Activated CD4-positive, alpha-beta T cell treated with anti-CD3 and anti-CD28 coated beads for 4 hours (primary cell): ENCODE measurements around the gene CACNA1C.
"Not testable (repeated sequence)": the region's sequence is repeated elsewhere in the genome, so short reads cannot be mapped to it uniquely, and the experiment has no call there.

Experiments used
- DNase-seq, 2 donors: peaks; one replicate each; pipeline ENCODE4 v3.0.0-alpha.2; 2020

The CACNA1C gene

GRCh38 chr12:2076728-2077127 lies 23.9 kb downstream of the CACNA1C start:
- no peak for DNase-seq

- DNase-seq, result no peak
These were observed 27.8 kb downstream of the CACNA1C start for GRCh38 chr12:2080604-2081003.

GRCh38 chr12:2082321-2082720 lies 29.5 kb downstream of the CACNA1C start:
- DNase-seq, result no peak

DNA sequence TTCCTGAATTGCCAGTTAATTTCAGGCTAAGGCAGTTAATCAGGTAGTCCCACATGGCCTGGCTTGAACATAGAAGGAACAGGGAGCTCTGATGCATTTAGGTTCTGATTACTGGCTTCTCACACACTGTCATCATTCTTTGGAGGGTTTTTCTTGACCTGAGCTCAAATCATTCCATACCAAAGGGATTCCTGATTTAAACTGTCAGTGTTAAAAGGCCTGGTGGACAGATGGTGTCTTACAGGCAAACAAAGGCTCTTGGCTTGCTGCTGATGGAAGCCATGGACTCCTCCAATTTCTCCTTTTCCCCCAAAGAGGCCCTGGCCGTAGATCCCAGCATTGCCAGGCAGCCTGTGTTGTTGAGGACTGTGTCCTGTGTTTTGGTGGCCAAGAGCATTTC lies 30.2 kb downstream of the CACNA1C start:
- no peak for DNase-seq

- DNase-seq, result no peak
These were observed 30.8 kb downstream of the CACNA1C start for GRCh38 chr12:2083561-2083960.

DNA sequence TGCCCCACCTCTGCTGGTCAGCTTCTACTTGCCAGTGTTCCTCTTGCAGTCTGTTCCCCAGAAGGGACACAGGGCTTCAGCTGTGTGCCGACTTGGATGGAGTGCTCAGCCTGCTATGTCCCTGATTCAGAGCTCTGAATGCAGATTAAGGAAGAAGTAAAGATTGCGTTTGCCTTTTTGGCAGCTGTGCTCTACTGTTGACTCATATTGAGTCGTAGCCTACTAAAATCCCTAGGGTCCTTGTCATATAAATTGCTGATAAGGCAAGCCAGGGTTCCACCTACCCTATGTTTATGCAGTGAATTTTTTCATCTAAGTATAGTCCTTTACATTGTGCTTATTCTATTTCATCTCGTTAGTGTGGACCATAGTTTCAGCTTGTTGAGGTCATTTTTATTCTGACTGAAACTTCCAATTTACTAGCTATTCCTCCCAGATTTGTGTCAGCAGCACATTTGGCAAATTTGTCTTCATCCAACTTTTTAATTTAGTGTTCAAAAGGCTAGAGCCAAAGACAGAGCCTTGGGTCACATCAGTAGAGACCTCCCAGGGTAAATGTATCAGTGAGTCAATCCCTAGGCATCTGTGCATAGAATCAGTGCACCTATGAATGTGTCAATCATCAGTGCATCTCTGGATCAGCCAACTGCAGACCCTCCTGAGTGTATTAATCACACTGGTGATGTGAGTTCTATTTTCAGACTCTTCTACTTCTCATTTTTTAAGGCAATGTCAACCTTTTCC lies 31.9 kb downstream of the CACNA1C start:
- DNase-seq, result no peak

GRCh38 chr12:2092354-2092753 lies 39.6 kb downstream of the CACNA1C start:
- DNase-seq, result no peak

DNA sequence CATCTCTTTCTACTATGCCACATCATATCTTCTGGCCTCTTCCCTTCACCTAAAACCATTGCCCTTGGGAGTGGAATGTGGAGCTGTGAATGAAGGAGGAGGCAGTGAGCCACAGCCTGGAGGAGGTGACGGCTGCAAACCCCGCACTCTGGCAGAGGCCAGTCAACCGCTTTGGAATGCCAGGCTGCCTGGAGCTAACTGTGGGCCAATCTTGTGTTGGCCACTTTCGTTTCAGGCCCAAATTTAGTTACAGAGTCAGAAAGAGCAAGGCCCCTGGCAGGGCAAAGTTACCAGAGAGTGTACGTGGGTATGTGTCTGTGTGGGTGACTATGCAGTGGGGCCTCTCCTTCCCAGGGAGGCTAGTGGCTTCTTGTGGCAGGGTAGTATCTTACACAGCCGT lies 40.1 kb downstream of the CACNA1C start:
- no peak for DNase-seq

- DNase-seq, result no peak
These were observed 41.8 kb downstream of the CACNA1C start for GRCh38 chr12:2094597-2094996.

GRCh38 chr12:2095878-2096277 lies 43.1 kb downstream of the CACNA1C start:
- no peak for DNase-seq

- DNase-seq, result no peak
These were observed 44.8 kb downstream of the CACNA1C start for GRCh38 chr12:2097617-2098016.

- DNase-seq, result no peak
These were observed 46.1 kb downstream of the CACNA1C start for GRCh38 chr12:2098852-2099251.

GRCh38 chr12:2099595-2099994 lies 46.8 kb downstream of the CACNA1C start:
- no peak for DNase-seq

DNA sequence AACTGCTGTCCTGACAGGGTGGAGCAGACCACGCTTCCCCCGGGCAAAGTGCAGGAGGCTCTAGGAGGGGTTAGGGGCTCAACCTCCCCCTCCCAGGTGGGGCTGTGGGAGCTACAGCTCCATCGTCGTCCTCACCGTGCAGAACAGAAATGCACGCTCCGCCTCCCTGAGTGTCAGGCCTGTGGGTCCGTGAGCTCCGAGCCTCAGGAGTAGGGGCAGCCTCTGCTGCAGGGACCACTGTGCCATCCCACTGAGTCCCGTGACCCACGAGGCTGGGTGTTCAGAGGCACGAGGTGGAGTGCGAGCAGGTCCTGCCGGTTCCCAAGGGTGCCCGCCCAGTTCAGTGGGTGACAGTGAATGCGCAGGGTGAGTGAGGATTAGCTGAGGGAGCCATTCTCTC lies 48.6 kb downstream of the CACNA1C start:
- DNase-seq, result no peak

DNA sequence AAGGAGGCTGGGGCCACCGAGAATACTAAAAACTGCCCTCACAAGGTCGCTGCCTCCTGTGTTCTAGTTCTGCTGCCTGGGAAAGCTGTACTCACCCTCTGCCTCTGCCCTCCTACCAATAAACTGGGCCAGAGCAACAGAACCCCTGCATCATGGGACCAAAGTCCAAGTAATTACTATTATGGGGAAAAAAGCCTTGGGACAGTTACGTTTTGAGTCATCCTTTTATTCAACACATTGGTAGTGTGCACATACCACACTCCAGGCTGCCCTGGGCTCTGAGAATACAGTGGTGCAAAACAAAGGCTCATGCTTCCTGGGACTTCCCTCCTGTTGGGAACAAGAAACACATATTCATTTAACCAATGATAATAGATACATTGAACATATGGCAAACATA lies 49.0 kb downstream of the CACNA1C start:
- no peak for DNase-seq

- not testable (repeated sequence) for DNase-seq
These were observed 49.9 kb downstream of the CACNA1C start for GRCh38 chr12:2102736-2103135.

DNA sequence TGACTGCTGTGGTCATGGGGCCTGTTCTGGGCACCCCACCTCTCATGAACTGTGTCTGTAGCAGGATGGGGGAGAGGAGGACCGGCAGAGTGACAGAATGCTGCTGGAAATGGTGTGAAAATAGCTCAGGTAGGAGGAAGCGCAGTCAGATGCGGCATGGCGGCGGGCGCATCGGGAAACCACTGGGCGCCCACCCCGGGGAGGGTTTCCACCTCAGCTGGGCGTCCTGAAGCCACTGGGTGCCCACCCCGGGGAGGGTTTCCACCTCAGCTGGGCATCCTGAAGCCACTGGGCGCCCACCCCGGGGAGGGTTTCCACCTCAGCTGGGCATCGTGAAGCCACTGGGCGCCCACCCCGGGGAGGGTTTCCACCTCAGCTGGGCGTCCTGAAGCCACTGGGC lies 52.6 kb downstream of the CACNA1C start:
- DNase-seq, result not testable (repeated sequence)

DNA sequence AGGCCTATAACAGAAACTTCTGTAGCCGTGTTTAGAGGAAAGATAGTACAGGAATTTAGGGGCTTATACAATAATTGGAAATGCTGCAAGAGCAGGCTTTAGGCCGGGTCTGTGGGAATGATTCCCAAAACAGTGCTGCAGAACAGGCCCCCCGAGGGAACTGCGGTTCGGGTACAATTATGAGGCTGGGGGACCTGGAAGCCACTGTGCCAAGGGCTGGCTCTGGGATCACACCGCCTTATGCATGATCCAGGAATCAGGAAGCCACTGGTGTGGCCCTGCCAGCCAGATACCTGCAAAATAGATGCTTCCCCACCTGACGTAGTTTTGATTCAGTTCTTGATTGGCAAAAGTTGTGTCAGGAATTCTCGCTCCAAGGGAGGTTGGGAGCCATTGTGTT lies 55.4 kb downstream of the CACNA1C start:
- DNase-seq, result no peak

DNA sequence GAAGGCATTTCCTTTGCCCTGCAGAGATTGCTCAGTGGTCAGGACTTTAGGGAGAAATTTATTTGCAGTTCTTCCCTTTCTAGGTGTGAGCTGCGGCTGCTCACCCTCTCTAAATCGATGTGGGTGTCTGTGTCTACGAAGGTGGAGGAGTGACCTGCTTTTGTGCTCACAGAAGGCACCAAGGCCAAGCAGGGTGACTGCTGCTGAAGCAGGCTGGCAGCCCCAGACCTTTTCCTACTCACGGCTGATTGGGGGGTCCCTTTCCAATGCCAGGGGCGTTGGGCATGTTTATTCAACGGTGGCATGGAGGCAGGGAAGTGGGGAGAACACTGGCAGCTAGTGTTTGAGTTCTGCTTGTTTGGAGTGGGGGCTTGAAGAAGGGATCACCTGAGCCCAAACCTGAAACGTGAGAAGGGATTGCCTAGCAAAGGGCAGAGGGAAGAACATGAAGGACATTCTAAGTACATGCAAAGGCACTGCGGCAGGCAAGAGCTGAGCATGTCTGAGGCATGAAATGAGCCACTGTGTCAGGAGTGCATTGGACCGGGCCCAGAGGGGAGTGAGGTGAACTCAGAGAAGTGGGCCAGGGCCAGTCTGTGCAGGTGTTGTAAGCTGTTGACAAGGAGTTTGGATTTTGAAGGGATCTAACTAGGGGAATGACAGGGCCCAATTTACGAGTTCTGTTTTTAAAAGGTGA lies 56.3 kb downstream of the CACNA1C start:
- no peak for DNase-seq

- no peak for DNase-seq
These were observed 57.3 kb downstream of the CACNA1C start for GRCh38 chr12:2110127-2110526.

DNA sequence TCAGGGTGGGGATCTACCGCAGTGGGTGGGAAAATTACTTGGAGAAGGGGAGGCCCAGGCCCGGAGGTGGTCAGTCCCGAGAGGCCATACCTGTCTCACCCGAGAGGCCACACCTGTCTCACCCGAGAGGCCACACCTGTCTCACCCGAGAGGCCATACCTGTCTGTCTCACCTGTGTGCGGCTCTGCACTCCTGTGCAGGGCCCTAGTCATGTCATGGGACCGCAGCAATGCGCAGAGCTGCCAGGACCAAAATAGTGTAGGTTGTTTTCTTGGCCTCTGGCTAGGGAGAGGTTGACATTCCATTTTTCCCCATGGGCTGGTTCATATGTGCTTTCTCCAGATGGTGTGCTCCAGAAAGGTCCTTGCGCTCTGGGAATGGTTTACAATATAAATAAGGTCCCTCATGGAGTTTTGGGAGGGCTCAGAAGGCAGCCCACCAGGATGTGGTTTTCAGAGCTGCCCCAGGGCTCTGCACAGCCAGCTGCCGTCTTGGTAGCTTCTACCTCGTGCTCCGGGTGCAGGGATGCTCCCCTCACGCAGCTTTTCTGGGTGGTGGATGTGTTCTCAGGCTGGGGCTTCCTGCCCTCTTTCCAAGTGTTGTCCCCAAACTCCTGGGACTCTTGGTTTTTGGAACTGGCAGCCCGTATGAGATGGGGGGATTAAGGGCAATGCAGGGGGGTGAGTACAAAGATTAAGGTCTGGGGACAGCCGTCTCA lies 58.2 kb downstream of the CACNA1C start:
- no peak for DNase-seq

DNA sequence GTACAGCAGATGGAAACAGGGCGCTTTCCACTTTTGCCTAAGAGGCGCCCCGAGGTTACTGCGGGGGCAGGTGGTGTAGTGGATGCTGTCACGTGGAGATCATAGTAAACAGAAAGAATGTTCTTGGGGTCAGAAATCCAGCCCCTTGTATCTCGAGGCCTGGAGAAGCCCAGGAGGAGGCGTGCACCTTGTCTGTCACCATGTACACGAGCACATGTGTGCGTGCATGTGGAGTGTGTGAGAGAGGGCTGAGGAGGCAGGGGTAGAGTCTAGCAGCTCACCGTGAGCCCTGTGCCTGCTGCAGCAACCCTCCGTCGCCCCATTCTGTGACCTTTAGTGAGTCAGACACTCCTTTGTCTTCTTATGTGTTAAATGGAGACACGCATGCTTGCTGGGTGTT lies 59.0 kb downstream of the CACNA1C start:
- no peak for DNase-seq

DNA sequence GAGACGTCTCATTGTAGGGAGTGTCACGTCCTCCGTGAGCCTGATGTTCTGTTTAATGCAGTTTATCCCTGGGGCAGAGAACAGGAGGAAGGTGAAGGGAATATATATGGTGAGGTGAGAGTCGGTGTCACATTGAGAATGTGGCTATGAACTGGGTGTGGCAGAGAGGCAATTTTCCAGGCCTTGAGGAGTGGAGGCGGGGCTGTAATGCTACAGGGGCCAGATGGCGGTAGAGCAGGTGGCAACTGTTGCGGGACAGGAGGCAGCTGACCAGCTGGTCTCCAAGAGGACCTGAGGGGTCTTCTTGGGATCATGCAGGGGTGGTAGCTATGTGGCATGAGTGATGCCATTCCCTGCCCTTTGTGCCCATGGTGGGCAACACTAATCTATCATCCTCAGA lies 59.6 kb downstream of the CACNA1C start:
- no peak for DNase-seq
